HUES64 (cell line): ENCODE data around the gene C21orf91.

Experiments
- H3K27ac ChIP-seq: 2 replicates; pipeline ENCODE4 v1.7.0; 2013; ENCODE audit warnings: low read depth, low read length, inconsistent platforms
- H3K27me3 ChIP-seq: 2 replicates; pipeline ENCODE4 v1.6.1; 2013; ENCODE audit warnings: mild to moderate bottlenecking, low read length; ENCODE audit not compliant: insufficient read depth
- H3K36me3 ChIP-seq: 2 replicates; pipeline ENCODE4 v1.6.1; 2013; ENCODE audit warnings: mild to moderate bottlenecking, low read length; ENCODE audit not compliant: insufficient read depth
- H3K4me1 ChIP-seq: 2 replicates; pipeline ENCODE4 v1.6.1; 2013; ENCODE audit warnings: mild to moderate bottlenecking, low read length, moderate library complexity; ENCODE audit not compliant: insufficient read depth
- H3K4me3 ChIP-seq: 2 replicates; pipeline ENCODE4 v1.5.1; 2013; ENCODE audit warnings: mild to moderate bottlenecking, low read length, moderate library complexity
- H3K9ac ChIP-seq: 2 replicates; pipeline ENCODE4 v1.6.1; 2013; ENCODE audit warnings: mild to moderate bottlenecking, low read depth, low read length
- H3K9me3 ChIP-seq: 2 replicates; pipeline ENCODE4 v1.6.1; 2013; ENCODE audit warnings: low read depth, low read length; ENCODE audit not compliant: insufficient read depth
- WGBS: fragments of 150-250, 120-280 bp; methylation state at CpG from one replicate; pipeline ENCODE4 v1.1.7; 2013; ENCODE audit warnings: missing lambda C conversion rate; 5-methylcytosine and 5-hydroxymethylcytosine counted together

Gene C21orf91

GRCh38 chr21:17823846-17824245 is 4.7 kb upstream of the C21orf91 start:
- 94% methylated on average over 6 of the region's 6 CpGs for WGBS
- no peak overlapping the region for H3K9ac ChIP-seq

DNA sequence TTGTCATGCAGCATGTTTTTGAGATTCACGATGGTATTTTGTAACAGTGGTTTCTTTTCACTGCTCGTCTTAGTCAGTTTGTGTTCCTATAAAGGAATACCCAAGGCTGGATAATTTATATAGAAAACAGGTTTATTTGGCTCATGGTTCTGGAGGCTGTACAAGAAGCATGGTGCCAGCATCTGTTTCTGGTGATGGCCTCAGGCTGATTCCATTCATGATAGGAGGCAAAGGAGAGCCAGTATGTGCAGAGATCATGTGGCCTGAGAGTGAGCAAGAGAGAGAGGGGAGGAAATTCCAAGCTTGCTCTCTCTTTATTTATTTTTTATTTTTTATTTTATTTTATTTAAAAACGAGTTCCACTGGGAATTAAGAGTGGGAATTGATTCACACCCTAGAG is 2.0 kb upstream of the C21orf91 start:
- Histone ChIP-seq H3K27me3 (no peaks in the 10 kb centered on the region), H3K9ac (no peak overlapping the region), H3K36me3 (peaks cover 18% of the 10 kb centered on the region), H3K4me3 (no peak overlapping the region), H3K9me3 (no peaks in the 10 kb centered on the region), H3K27ac (no peak overlapping the region), H3K4me1 (peaks cover 16% of the 10 kb centered on the region)
- WGBS: 93% methylated on average over 2 of the region's 3 CpGs

More at GRCh38 chr21:17823846-17824245, 4.7 kb upstream of the C21orf91 start:
- H3K4me1 ChIP-seq: peaks cover 21% of the 10 kb centered on the region
- no peaks in the 10 kb centered on the region for H3K9me3 ChIP-seq
- no peak overlapping the region for H3K4me3 ChIP-seq
- H3K36me3 ChIP-seq: no peaks in the 10 kb centered on the region
- H3K27ac ChIP-seq: no peak overlapping the region
- no peaks in the 10 kb centered on the region for H3K27me3 ChIP-seq

GRCh38 chr21:17819877-17820229 is 697 bp upstream of the C21orf91 start:
- WGBS: 10% methylated on average over 6 of the region's 6 CpGs
- peak overlapping the region; percentile 99 for H3K9ac ChIP-seq
- H3K36me3 ChIP-seq: peaks cover 30% of the 10 kb centered on the region
- H3K4me3 ChIP-seq: peak overlapping the region; percentile 91
- peak overlapping the region; percentile 98 for H3K27ac ChIP-seq
- no peaks in the 10 kb centered on the region for H3K27me3 ChIP-seq
- peaks cover 16% of the 10 kb centered on the region for H3K4me1 ChIP-seq
- no peaks in the 10 kb centered on the region for H3K9me3 ChIP-seq

DNA sequence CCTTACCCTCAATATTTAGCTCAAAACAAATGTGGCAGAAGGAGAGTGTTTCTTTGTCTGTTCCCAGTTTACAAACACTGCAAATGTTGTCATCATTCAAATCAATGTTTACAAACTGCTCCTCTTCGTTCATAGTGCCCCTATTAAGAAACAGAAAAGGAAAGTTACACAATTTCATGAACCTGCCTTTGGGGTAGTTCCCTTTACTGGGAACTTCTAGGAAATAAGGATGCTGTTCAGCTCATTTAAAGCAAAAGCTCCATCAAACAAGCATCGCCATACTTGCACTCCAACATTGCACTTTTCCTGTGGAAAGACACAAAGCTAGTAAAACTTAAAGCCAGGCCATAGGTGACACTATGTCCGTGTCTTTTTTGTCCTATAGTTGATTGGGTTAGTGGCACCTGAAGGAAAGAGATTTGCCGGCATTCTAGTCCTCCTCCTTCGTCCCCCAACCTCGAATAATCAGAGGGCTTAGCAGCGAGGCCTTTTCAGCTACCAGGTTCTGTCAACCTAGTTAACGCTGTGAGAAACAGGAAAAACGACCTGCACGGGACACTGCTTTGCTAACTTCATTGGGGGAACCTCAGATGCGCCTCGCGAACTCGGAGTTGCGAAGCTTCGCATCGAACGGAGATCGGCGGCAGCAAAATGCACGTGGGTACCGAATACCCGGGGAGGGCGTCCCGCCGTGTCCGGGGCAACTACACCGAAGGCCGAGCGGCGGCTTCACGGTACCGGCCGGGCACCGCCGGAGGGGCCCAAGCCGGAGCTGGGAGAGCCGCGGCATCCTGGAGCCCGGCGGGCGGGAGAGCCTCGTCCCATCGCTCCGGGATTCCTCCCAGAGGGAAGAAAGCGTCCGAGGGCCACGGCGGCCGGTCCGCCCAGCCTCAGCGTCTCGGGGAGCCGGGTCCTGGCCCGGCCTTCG is 706 bp downstream of the C21orf91 start:
- Histone ChIP-seq H3K9me3 (no peaks in the 10 kb centered on the region), H3K27ac (peak overlapping the region; percentile 98), H3K4me3 (peak overlapping the region; percentile 91), H3K9ac (peak overlapping the region; percentile 99), H3K36me3 (peaks cover 44% of the 10 kb centered on the region), H3K4me1 (peaks cover 16% of the 10 kb centered on the region), H3K27me3 (no peaks in the 10 kb centered on the region)
- WGBS: under 1% methylated on average over 56 of the region's 56 CpGs

GRCh38 chr21:17813353-17813752 is 5.8 kb downstream of the C21orf91 start:
- H3K27ac ChIP-seq: no peak overlapping the region
- 100% methylated on average over 1 of the region's 2 CpGs for WGBS
- no peak overlapping the region for H3K9ac ChIP-seq
- no peaks in the 10 kb centered on the region for H3K27me3 ChIP-seq
- H3K4me3 ChIP-seq: no peak overlapping the region
- H3K36me3 ChIP-seq: peaks cover 94% of the 10 kb centered on the region
- peaks cover 35% of the 10 kb centered on the region for H3K9me3 ChIP-seq
- H3K4me1 ChIP-seq: peaks cover 9% of the 10 kb centered on the region; the same call in 1 of the 2 replicates

- 94% methylated on average over 4 of the region's 4 CpGs for WGBS
- no peak overlapping the region for H3K4me3 ChIP-seq
- H3K27me3 ChIP-seq: no peaks in the 10 kb centered on the region
- no peak overlapping the region for H3K9ac ChIP-seq
- H3K36me3 ChIP-seq: peaks cover 84% of the 10 kb centered on the region
- no peak overlapping the region for H3K27ac ChIP-seq
- H3K9me3 ChIP-seq: peaks cover 38% of the 10 kb centered on the region
- no peaks in the 10 kb centered on the region for H3K4me1 ChIP-seq
Measured at GRCh38 chr21:17805966-17806365, 13.2 kb downstream of the C21orf91 start.

DNA sequence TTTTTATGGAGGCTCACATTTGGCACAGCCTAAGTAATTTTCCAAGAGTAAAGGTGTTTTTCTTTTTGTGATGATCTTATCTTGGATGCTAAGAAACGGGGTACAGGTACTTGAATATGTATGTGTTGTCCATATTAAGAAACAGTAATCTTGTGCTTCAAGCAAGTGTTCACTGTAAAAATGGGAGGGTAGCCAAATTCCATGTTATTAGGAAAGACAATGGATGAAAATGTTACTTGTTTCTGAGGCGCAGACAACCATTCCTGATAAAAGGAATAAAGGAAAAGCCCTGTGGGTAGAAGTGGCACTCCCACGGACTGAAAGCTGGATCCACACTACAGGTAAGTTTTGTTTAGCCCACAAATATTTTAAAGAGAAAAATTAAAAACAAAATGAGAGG is 15.6 kb downstream of the C21orf91 start:
- 95% methylated on average over 3 of the region's 3 CpGs for WGBS
- H3K27me3 ChIP-seq: no peaks in the 10 kb centered on the region
- H3K9me3 ChIP-seq: peaks cover 14% of the 10 kb centered on the region
- H3K4me1 ChIP-seq: no peaks in the 10 kb centered on the region
- H3K4me3 ChIP-seq: no peak overlapping the region
- H3K27ac ChIP-seq: no peak overlapping the region
- H3K36me3 ChIP-seq: peaks cover 59% of the 10 kb centered on the region
- H3K9ac ChIP-seq: no peak overlapping the region

GRCh38 chr21:17802572-17802971 is 16.6 kb downstream of the C21orf91 start:
- Histone ChIP-seq H3K27me3 (no peaks in the 10 kb centered on the region), H3K9ac (no peak overlapping the region), H3K27ac (no peak overlapping the region), H3K9me3 (peaks cover 4% of the 10 kb centered on the region), H3K36me3 (peaks cover 50% of the 10 kb centered on the region), H3K4me3 (no peak overlapping the region), H3K4me1 (no peaks in the 10 kb centered on the region)
- 93% methylated on average over 1 of the region's 1 CpG for WGBS

DNA sequence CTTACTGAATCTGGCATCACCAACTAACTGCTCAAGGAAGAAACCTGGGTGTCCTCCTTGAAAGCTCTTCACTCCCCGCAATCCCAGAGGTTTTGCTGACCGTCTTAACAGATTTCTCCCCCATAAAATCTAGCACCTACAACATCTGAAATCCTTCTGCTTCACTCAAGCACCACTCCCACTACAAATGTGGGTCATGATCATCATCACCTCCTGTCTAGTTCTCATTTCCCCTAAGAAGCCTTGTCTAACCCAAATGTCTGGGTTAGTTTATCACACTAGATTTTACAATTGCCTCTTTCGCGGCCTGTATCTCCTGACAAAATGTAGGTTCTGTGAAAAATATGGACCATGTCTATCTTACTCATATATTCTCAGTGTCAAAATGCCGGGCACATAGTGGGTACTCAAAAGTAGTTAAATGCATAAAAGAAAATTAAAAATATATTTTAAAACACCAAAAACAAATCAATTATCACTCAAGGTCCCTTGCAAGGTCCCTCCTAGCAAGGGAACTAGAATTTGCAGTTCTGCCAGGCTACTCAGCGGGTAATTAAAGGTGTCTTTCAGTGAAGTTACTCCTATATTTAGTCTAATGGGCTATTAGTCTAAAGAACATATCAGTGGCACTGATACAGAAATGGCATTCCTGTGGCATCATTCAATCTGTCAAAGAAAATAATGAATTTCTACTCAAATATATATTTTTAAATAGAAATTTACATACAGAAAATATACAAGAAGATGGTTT is 19.6 kb downstream of the C21orf91 start:
- Histone ChIP-seq H3K27ac (no peak overlapping the region), H3K4me3 (no peak overlapping the region), H3K9me3 (no peaks in the 10 kb centered on the region), H3K9ac (no peak overlapping the region), H3K27me3 (no peaks in the 10 kb centered on the region), H3K36me3 (peaks cover 56% of the 10 kb centered on the region), H3K4me1 (no peaks in the 10 kb centered on the region)
- 92% methylated on average over 5 of the region's 6 CpGs for WGBS

- no peak overlapping the region for H3K27ac ChIP-seq
- WGBS: 100% methylated on average over 1 of the region's 2 CpGs
- H3K4me3 ChIP-seq: no peak overlapping the region
- H3K9ac ChIP-seq: no peak overlapping the region
- peaks cover 56% of the 10 kb centered on the region for H3K36me3 ChIP-seq
- no peaks in the 10 kb centered on the region for H3K27me3 ChIP-seq
- H3K4me1 ChIP-seq: no peaks in the 10 kb centered on the region
- H3K9me3 ChIP-seq: no peaks in the 10 kb centered on the region
Measured at GRCh38 chr21:17798796-17799195, 20.4 kb downstream of the C21orf91 start.

- Histone ChIP-seq H3K9ac (no peak overlapping the region), H3K9me3 (no peaks in the 10 kb centered on the region), H3K4me1 (no peaks in the 10 kb centered on the region), H3K27ac (no peak overlapping the region), H3K4me3 (no peak overlapping the region), H3K36me3 (peaks cover 57% of the 10 kb centered on the region), H3K27me3 (no peaks in the 10 kb centered on the region)
- WGBS: 100% methylated on average over 2 of the region's 2 CpGs
Measured at GRCh38 chr21:17797967-17798366, 21.2 kb downstream of the C21orf91 start.
